Measurements from ENCODE around the gene PLAAT4.
A peak's percentile ranks its signal among the peaks of the same experiment; 100 is the strongest.

GRCh38 chr11:63592975-63593395 is 56.4 kb downstream of the PLAAT4 start:
- TF ChIP-seq CTCF (IDR thresholded peaks at IDR 0.05) (peak in 4 of 6 experiments; percentile 21 to 46 (median 26)), POLR2AphosphoS5 (IDR thresholded peaks at IDR 0.05) (no peak)
